GM12878 (cell line): ENCODE results near the gene SUPT6H.

Experiments
- BACH1 ChIP-seq: fragments of 450-650 bp; IDR thresholded peaks from 2 replicates; pipeline ENCODE4 v1.6.1; 2017; ENCODE audit warnings: mild to moderate bottlenecking, borderline replicate concordance
- EZH2 ChIP-seq: IDR thresholded peaks from 2 replicates; pipeline ENCODE4 v1.6.1; 2012; ENCODE audit warnings: low read depth, mild to moderate bottlenecking, control low read depth, inconsistent platforms, low read length, borderline replicate concordance; ENCODE audit not compliant: control insufficient read depth
- NFIC ChIP-seq: IDR thresholded peaks from 2 replicates; pipeline ENCODE4 v1.6.1; 2012; ENCODE audit warnings: low read depth, mild to moderate bottlenecking, inconsistent platforms, low read length, moderate library complexity
- SUPT20H ChIP-seq: IDR thresholded peaks from 2 replicates; pipeline ENCODE4 v1.6.1; 2011; ENCODE audit warnings: low read depth, mild to moderate bottlenecking, low read length, moderate library complexity, borderline replicate concordance; ENCODE audit not compliant: control insufficient read depth
- TCF12 ChIP-seq: IDR thresholded peaks from 2 replicates; pipeline ENCODE4 v1.6.1; 2011; ENCODE audit warnings: low read depth, mild to moderate bottlenecking, low read length
- TF ChIP-seq, protein P1 (sequence below), 3 experiments: IDR thresholded peaks in 2 of 3; conservative IDR thresholded peaks in 1 of 3; 2 replicates each; pipeline ENCODE4 v1.5.1; 2011; ENCODE audit warnings: low read depth in 3 of 3, low read length in 3 of 3, mild to moderate bottlenecking in 3 of 3, control low read depth in 2 of 3, moderate library complexity in 2 of 3, inconsistent platforms in 1 of 3, mixed read lengths in 1 of 3; ENCODE audit not compliant: control insufficient read depth in 2 of 3, insufficient read depth in 1 of 3; ENCODE audit errors: extremely low read depth in 1 of 3
- TF ChIP-seq, protein P2 (sequence below): IDR thresholded peaks from 2 replicates; pipeline ENCODE4 v1.6.1; 2012; ENCODE audit warnings: low read depth, low read length, improper control_type of control experiment
- TF ChIP-seq, protein P3 (sequence below): fragments of 150-350 bp; IDR thresholded peaks from 2 replicates; pipeline ENCODE4 v1.6.1; 2014; ENCODE audit warnings: mild to moderate bottlenecking, low read depth, low read length
- TF ChIP-seq, protein P4 (sequence below): fragments of 450-650 bp; IDR thresholded peaks from 2 replicates; pipeline ENCODE4 v1.6.1; 2016; ENCODE audit warnings: mild to moderate bottlenecking, moderate library complexity, borderline replicate concordance
- TF ChIP-seq, protein P5 (sequence below): fragments of 450-650 bp; IDR thresholded peaks from 2 replicates; pipeline ENCODE4 v1.6.1; 2018; ENCODE audit warnings: borderline replicate concordance, mild to moderate bottlenecking; ENCODE audit not compliant: partially characterized antibody

DNA sequence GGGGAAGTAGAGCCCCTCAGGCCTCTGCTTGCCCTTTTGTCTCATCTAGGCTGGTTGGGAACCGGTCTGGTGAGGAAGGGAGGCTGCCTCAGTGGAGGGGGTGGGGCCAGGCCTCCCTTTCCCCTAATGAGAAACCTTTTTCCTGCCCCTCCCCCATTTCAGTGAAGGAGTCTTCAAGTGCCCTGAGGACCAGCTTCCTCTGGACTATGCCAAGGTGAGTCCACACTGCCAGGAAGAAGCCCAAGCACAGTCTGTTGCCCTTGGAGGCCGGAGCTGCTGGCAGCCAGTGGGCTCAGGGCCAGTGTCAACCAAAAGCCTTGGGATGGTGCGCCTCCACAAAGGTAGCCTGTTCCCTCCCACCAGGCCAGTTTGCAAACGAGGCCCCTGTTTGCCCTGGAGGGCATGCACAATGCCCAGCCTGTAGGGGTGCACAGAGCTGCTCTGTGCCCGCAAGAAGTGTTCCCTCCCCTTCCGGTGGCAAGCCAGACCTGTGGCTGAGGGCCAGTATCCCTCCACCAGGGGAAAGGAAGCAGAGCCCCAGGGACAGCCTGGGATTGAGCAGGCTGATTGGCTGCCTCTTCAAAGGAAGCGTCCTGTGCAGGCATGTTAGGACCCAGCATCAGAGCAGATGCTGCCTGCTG, 85.2 kb downstream of the SUPT6H start:
- no peak for TF ChIP-seq NFIC
- no peak for TF ChIP-seq BACH1
- TF ChIP-seq SUPT20H = no peak
- TF ChIP-seq, protein P1, sequence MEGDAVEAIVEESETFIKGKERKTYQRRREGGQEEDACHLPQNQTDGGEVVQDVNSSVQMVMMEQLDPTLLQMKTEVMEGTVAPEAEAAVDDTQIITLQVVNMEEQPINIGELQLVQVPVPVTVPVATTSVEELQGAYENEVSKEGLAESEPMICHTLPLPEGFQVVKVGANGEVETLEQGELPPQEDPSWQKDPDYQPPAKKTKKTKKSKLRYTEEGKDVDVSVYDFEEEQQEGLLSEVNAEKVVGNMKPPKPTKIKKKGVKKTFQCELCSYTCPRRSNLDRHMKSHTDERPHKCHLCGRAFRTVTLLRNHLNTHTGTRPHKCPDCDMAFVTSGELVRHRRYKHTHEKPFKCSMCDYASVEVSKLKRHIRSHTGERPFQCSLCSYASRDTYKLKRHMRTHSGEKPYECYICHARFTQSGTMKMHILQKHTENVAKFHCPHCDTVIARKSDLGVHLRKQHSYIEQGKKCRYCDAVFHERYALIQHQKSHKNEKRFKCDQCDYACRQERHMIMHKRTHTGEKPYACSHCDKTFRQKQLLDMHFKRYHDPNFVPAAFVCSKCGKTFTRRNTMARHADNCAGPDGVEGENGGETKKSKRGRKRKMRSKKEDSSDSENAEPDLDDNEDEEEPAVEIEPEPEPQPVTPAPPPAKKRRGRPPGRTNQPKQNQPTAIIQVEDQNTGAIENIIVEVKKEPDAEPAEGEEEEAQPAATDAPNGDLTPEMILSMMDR (IDR thresholded peaks at IDR 0.05 in 2 of 3, conservative IDR thresholded peaks at IDR 0.05 in 1 of 3; ENCODE audit: control insufficient read depth in 2 of 3, extremely low read depth in 1 of 3, insufficient read depth in 1 of 3, low read depth in 3 of 3, low read length in 3 of 3) = no peak
- TF ChIP-seq, protein P2, sequence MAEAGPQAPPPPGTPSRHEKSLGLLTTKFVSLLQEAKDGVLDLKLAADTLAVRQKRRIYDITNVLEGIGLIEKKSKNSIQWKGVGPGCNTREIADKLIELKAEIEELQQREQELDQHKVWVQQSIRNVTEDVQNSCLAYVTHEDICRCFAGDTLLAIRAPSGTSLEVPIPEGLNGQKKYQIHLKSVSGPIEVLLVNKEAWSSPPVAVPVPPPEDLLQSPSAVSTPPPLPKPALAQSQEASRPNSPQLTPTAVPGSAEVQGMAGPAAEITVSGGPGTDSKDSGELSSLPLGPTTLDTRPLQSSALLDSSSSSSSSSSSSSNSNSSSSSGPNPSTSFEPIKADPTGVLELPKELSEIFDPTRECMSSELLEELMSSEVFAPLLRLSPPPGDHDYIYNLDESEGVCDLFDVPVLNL = no peak
- TF ChIP-seq, protein P3, sequence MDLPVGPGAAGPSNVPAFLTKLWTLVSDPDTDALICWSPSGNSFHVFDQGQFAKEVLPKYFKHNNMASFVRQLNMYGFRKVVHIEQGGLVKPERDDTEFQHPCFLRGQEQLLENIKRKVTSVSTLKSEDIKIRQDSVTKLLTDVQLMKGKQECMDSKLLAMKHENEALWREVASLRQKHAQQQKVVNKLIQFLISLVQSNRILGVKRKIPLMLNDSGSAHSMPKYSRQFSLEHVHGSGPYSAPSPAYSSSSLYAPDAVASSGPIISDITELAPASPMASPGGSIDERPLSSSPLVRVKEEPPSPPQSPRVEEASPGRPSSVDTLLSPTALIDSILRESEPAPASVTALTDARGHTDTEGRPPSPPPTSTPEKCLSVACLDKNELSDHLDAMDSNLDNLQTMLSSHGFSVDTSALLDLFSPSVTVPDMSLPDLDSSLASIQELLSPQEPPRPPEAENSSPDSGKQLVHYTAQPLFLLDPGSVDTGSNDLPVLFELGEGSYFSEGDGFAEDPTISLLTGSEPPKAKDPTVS = no peak
- TF ChIP-seq TCF12 = no peak
- TF ChIP-seq, protein P4, sequence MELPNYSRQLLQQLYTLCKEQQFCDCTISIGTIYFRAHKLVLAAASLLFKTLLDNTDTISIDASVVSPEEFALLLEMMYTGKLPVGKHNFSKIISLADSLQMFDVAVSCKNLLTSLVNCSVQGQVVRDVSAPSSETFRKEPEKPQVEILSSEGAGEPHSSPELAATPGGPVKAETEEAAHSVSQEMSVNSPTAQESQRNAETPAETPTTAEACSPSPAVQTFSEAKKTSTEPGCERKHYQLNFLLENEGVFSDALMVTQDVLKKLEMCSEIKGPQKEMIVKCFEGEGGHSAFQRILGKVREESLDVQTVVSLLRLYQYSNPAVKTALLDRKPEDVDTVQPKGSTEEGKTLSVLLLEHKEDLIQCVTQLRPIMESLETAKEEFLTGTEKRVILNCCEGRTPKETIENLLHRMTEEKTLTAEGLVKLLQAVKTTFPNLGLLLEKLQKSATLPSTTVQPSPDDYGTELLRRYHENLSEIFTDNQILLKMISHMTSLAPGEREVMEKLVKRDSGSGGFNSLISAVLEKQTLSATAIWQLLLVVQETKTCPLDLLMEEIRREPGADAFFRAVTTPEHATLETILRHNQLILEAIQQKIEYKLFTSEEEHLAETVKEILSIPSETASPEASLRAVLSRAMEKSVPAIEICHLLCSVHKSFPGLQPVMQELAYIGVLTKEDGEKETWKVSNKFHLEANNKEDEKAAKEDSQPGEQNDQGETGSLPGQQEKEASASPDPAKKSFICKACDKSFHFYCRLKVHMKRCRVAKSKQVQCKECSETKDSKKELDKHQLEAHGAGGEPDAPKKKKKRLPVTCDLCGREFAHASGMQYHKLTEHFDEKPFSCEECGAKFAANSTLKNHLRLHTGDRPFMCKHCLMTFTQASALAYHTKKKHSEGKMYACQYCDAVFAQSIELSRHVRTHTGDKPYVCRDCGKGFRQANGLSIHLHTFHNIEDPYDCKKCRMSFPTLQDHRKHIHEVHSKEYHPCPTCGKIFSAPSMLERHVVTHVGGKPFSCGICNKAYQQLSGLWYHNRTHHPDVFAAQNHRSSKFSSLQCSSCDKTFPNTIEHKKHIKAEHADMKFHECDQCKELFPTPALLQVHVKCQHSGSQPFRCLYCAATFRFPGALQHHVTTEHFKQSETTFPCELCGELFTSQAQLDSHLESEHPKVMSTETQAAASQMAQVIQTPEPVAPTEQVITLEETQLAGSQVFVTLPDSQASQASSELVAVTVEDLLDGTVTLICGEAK = no peak
- TF ChIP-seq, protein P5, sequence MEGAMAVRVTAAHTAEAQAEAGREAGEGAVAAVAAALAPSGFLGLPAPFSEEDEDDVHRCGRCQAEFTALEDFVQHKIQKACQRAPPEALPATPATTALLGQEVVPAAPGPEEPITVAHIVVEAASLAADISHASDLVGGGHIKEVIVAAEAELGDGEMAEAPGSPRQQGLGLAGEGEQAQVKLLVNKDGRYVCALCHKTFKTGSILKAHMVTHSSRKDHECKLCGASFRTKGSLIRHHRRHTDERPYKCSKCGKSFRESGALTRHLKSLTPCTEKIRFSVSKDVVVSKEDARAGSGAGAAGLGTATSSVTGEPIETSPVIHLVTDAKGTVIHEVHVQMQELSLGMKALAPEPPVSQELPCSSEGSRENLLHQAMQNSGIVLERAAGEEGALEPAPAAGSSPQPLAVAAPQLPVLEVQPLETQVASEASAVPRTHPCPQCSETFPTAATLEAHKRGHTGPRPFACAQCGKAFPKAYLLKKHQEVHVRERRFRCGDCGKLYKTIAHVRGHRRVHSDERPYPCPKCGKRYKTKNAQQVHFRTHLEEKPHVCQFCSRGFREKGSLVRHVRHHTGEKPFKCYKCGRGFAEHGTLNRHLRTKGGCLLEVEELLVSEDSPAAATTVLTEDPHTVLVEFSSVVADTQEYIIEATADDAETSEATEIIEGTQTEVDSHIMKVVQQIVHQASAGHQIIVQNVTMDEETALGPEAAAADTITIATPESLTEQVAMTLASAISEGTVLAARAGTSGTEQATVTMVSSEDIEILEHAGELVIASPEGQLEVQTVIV = no peak
- no peak for TF ChIP-seq EZH2
